Myocyte (in vitro differentiated cells): ENCODE results near the gene ZNF506. TPM values are rescaled to one million over a fixed set of nuclear protein-coding genes. Genes with fewer than 3 reads are reported as not detected.
"Not testable (repeated sequence)": the region's sequence is repeated elsewhere in the genome, so short reads cannot be mapped to it uniquely, and the experiment has no call there.

Experiments used
- DNase-seq: peaks from one replicate; pipeline ENCODE4 v3.0.0-alpha.2; 2012; ENCODE audit warnings: low read depth
- polyA plus RNA-seq: library from polyadenylated mRNA; unstranded; fragments of >200 nt; gene quantifications from one replicate; pipeline ENCODE4 v1.2.1, GENCODE V29; 2012; ENCODE audit warnings: missing spikeins
- total RNA-seq: library from RNA; depleted of rRNA; stranded (reverse); fragments of >200 nt; gene quantifications from 2 replicates; pipeline ENCODE4 v1.2.3, GENCODE V29; 2014

The ZNF506 gene
- 15.2 and 22.1 TPM in 2 replicates for total RNA-seq
- polyA plus RNA-seq: 7.3 TPM

DNA sequence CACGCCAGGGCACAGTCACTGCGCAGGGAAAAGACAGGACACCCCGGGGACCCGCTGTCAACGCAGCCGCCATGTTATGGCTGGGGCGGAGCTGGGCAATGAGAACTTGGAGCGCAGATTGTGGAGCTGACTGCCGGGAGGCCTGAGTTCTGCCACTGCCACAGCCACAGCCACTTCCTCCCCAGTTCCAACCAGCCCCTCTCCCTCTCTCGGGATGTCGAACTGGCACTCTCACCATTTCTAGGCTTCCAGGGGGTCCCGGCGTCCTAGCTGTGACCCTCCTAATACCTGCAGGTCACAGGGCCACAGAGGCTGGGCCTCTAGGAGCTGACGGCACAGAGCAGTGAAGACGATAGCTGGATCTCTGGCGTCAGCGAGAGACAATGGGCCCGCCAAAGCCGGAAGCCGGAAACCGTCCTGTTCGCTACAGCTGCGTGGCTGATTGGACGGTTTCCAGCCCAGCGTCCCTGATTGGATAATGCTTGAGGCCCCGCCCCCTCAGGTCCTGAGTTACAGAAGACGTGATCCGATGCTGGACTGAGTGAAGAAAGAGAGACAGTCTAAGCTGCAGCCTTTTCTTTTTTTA lies at the start of gene ZNF506:
TSS of gene ZNF506 (minus strand) at position 385 of the 586 bp plus-strand sequence. CDS start at position 238, 147 bp downstream.
- peak; percentile 94 for DNase-seq

DNA sequence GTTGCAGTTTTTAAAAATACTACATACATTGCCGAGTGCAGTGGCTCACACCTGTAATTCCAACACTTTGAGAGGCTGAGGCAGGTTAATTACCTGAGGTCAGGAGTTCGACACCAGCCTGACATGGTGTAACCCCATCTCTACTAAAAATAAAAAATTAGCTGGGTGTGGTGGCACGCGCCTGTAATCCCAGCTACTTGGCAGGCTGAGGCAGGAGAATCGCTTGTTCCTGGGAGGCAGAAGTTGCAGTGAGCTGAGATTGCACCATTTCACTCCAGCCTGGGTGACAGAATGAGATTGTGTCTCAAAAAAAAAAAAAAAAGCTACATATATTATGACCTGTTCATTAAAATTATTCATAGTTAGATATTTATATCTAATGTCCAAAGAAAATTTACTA lies 48.5 kb upstream of the ZNF506 start:
- not testable (repeated sequence) for DNase-seq

DNA sequence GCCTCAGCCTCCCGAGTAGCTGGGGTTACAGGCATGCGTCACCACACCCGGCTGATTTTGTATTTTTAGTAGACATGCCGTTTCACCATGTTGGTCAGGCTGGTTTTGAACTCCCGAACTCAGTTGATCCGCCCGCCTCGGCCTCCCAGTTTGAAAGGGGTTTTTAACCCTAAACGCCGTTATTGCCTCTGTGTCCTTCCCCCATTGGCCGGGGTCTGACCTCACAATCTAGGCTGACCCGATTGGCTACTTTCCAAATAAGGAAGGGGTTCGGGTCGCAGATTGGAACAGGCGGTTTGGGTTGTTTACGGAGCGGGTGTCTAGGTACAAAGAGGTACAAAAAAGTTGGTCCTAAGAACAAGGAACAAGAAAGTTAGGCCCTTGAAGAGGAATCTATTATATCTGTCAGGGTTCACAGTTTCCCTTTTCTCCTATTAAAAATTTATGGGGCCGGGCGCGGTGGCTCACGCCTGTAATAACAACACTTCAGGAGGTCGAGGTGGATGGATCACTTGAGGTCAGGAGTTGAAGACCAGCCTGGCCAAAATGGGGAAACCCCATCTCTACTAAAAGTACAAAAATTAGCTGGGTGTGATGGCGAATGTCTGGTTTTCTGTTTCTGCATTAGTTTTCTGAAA lies 45.2 kb upstream of the ZNF506 start:
- peak; percentile 34 for DNase-seq

DNA sequence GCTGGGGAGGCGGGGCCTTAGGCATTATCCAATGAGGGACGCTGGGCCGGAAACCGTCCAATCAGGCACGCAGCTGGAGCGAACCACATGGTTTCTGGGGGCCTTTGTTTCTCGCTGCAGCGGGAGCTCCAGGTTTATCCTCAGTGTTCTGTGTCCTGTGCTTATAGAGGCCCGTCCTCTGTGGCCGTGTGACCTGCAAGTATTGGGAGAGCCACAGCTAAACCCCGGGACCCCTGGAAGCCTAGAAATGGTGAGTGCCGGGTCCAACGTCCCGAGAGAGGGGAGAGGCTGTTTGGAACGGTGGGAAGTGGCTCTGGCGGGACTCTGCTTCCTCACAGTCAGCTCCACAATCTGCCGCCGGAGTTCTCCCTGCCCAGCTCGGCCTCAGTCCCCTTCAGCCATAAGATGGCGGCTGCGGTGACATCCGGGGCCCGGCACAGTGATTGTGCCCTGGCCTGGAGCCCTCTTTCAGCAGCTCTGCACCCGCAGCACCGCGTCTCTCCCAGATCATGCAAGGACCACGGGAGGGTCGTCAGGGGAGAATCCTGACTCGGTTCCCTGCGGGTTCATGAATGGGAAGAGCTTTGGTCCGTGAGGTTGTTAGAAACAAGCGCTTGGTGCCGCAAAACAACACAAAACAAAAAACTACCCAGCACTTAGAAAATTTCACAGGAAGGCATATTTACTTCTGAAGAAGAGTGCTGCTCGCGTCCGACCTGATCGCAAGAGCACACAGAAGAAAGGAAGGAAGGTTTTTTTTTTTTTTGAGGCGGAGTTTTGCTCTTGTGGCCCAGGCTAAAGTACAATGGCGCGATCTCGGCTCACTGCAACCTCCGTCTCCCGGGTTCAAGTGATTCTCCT lies 44.4 kb upstream of the ZNF506 start, which contains the start of gene ZNF253:
TSS of gene ZNF253 (plus strand) at position 133 of the 861 bp plus-strand sequence. CDS start at position 248, 115 bp downstream.
- peak; percentile 98 for DNase-seq

DNA sequence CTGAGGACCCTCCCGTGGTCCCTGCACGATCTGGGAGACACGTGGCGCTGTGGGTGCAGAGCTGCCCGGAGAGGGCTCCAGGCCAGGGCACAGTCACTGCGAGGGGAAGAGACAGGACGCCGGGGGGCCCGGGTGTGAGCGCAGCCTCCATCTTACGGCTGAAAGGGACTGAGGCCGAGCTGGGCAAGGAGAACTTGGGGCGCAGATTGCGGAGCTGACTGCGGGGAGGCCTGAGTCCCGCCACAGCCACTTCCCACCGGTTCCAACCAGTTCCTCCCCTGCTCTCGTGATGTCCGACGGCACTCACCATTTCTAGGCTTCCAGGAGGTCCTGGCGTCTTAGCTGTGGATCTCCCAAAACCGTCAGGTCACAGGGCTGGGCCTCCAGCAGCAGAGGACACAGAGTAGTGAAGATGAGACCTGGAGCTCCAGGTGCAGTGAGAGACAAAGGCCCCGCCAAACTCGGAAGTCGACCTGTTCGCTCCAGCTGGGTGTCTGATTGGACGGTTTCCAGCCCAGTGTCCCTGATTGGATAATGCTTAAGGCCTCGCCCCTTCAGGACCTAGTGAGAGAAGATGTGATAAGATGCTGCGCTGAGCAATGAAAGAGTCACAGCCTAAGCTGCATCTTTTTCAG lies 39.3 kb upstream of the ZNF506 start:
- DNase-seq: no peak

DNA sequence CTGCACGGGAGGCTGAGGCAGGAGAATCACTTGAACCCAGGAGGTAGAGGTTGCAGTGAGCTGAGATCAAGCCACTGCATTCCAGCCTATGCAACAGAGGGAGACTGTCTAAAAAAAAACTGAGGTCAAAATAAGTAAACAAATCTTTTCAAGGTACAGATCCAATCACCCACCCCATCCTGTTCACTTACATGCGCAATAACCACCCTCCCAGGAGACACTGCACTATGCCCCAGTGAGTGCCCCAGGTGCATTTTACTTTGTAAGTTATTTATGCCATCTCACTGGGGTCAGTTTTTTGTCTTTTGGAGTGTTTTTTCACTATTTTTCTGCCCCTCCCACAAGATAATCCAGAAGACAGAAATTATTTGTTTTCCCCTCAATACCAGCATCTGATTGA lies 37.2 kb upstream of the ZNF506 start:
- DNase-seq: no peak

DNA sequence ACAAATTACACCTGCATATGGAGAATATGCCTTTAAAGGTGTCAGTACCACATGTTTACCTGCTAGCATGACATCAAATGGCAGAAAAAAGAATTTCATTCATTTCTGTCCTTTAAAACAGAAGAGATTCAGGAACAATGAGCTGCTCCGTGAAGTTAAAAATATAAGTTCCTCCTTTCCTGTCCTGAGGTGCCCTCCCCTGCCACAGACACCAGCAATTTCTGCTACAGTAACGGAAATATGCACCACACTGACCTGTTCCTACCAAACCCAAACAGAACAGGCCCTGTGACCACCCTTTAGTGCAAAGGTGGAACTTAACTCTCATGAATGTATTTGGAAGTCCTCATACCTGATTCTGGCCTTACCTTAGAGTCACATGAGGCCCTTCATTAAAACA lies 30.2 kb upstream of the ZNF506 start:
- not testable (repeated sequence) for DNase-seq

DNA sequence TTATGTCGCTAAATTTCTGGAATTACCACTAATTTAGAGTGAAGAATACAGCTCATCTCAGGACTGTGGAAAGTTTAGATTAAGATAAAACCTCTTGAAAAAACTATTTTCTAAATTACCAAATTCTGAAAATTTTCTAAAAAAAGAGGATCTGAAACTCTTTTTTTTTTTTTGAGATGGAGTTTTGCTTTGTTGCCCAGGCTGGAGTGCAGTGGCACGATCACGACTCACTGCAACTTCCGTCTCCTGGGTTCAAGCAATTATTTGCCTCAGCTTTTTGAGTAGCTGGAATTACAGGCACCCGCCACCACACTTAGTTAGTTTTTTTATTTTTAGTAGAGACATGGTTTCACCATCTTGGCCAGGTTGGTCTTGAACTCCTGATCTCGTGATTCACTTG lies 27.5 kb upstream of the ZNF506 start:
- DNase-seq: no peak

DNA sequence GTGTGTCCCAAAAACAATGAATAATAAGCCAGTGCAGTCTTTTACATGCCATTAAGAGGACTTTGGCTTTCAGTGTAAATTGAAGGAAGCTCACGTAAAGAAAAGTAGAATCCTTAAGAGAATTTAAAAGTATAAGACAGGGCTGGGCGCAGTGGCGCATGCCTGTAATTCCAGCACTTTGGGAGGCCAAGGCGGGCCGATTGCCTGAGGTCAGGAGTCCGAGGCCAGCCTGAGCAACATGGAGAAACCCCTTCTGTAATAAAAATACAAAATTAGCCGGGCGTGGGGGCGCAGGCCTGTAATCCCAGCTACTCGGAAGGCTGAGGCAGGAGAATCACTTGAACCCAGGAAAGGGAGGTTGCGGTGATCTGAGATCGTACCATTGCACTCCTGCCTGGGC lies 26.2 kb upstream of the ZNF506 start:
- DNase-seq: no peak

DNA sequence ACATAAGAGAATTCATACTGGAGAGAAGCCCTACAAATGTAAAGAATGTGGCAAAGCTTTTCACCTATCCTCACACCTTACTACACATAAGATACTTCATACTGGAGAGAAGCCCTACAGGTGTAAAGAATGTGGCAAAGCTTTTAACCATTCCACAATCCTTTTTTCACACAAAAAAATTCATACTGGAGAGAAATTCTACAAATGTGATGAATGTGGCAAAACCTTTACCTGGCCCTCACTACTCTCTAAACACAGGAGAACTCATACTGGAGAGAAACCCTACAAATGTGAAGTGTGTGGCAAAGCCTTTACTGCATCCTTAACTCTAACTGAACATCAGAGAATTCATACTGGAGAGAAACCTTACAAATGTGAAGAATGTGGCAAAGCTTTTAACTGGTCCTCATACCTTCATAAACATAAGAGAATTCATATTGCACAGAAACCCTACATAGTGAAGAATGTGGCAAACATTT lies 14.0 kb upstream of the ZNF506 start:
- no peak for DNase-seq

DNA sequence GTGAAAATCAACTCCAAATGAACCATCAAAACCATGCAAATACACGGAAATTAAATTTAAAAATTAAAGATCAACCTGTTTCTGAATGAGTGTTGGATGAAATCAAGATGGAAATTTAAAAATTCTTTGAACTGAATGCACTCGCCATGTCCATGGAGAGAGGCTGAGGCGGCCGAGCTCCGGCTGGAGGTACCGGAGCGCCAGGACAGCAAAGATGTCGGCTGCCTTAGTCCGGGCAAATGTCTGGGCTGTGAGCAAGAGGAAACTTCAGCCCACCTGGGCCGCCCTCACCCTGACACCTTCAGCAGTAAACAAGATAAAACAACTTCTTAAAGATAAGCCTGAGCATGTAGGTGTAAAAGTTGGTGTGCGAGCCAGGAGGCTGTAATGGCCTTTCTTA lies 5.3 kb upstream of the ZNF506 start:
- no peak for DNase-seq

DNA sequence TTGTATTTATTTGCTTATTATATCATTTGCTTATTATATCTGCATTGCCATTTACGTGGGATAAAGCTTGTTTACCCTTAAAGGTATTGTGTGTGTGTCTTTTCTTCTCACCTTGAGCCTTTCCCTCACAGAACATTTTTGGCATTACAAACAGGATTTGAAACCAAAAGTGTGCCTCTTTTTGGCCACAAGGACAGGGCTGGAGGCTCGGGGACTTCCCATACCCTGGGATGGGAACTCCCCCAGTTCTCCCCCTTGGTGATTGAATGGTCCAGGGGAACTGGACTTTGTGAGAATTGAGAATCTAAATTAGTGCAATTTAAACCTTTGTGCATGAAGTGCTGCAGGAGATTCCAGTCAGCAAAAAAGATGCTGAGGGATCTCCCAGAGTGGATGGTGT lies 2.4 kb upstream of the ZNF506 start:
- no peak for DNase-seq

DNA sequence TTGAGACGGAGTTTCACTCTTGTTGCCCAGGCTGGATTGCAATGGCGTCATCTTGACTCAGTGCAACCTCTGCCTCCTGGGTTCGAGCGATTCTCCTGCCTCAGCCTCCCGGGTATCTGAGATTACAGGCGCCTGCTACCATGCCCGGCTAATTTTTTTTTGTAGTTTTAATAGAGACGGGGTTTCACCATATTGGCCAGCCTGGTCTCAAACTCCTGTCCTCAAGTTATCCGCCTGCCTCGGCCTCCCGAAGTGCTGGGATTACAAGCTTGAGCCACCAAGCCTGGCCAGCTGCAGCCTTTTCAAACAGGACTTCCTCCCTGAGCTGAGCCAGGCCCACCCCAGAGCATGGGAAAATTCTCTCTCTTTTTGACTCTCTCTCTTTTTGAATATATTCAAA lies 426 bp upstream of the ZNF506 start:
- DNase-seq: peak; percentile 2

DNA sequence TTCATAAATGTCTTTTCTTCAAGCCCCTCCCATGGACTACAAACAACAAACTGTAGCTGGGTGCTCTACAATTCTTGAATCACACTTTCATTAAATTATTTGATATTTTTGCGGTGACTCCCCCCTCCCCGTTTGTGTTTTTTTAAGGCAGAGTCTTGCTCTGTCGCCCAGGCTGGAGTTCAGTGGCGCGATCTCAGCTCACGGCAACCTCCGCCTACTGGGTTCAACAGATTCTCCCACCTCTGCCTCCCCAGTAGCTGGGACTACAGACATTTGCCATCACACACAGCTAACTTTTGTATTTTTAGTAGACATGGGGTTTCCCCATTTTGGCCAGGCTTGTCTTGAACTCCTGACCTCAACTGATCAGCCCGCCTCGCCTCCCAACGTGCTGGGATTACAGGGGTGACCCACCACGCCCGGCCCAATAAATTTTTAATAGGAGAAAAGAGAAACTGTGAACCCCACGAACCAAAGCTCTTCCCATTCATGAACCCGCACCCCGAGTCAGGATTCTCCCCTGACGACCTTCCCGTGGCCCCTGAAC lies 703 bp downstream of the ZNF506 start:
- no peak for DNase-seq

DNA sequence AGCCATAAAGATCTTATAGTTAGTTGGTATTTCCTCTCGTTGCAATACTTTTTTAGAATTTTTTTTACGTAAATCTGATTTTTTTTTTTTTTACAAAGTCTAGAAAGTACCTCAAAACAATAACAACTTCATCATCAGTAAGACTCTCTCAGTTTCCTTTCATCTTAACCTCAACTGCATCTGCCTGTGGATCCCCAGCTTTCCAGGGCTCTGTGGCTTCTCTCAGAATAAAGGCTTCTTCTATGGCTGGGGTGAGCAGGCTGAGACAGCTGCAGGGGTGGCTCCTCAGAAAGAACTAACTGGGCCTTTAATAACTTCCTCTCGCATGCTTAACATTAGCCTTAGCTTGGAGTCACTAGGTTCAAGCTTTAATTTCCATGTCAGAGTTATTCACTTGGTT lies 4.2 kb downstream of the ZNF506 start:
- DNase-seq: peak; percentile 58

DNA sequence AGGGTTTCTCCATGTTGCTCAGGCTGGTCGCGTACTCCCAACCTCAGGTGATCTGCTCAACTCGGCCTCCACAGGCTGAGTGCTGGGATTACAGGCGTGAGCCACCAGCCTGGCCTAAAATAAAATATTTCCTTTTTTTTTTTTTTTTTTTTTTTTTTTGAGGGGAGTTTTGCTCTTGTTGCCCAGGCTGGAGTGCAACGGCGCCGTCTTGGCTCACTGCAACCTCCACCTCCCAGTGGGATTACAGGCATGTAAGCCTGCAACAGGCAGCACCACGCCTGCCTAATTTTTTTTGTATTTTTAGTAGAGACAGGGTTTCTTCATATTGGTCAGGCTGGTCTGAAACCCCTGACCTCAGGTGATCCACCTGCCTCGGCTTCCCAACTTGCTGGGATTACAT lies 4.9 kb downstream of the ZNF506 start:
- no peak for DNase-seq

DNA sequence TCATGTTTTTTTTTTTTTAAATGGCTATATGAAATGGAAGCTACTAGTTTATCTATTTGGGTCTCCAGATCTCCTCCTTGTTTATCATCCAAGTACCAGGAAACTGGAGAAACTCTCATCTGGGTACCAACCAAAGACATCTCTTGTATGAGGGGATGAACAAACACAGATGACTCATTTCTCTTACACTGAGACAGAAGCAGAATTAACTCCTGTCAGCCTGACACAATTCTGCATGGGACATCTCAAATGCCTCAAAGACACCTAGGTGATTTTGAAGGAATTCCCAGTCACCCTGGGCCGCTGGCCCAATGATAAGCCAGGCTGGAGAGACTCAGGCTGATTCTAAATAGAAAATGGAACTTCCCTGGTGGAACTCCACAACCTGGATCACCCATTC lies 9.6 kb downstream of the ZNF506 start:
- DNase-seq: not testable (repeated sequence)

DNA sequence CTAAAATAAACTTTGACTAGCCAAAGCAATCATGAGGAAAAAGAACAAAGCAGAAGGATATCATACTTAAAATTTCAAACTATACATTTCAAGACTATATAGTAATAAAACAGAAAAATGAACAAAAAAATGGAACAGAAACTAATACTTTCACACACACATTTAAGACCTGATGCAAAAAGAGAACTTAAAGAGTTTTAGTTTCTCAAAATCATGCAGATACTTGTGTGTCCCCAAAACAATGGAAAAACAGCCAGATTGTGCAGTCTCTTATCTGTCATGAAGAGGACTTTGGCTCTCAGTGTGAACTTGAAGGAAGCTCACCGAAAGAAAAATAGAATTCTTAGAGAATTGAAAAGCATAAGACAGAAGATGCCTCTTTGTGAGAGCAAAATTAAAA lies 16.1 kb downstream of the ZNF506 start:
- no peak for DNase-seq

DNA sequence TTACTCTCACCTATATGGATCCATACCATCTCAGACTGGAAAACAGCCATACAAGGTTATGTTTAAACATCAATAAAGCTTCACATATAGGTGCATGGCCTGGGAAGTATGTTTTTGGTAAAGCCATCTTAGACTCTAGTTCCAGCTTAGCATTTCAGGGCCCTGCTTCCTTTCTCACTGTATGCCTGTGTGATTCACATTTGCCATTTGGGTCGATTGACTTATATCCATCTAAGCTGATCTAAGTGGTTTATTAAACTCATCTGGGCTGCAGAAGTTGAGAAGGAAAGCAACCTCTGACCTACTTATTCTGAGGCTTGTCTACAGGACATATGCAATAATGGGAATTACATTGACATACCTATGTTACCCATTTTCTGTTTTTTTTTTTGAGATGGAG lies 33.5 kb downstream of the ZNF506 start:
- no peak for DNase-seq

DNA sequence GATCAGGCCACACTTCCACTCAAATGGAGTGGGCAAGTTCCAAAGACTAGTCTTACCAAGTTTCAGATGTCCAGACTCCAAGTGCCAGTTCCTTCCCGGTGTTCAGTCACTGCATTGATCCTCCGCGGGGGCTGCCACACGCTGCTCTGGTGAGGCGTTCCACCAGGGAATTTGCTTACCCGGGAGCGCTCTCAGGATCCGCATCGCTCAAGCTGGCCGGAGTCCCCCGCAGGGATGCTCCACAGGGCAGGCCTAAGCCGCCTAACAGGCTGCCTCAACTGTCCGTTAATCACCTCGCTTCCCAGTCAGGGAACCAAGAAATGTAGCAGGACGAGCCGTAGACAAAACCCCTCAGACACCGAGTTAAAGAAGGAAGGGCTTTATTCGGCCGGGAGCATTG lies 36.1 kb downstream of the ZNF506 start:
- DNase-seq: not testable (repeated sequence)

DNA sequence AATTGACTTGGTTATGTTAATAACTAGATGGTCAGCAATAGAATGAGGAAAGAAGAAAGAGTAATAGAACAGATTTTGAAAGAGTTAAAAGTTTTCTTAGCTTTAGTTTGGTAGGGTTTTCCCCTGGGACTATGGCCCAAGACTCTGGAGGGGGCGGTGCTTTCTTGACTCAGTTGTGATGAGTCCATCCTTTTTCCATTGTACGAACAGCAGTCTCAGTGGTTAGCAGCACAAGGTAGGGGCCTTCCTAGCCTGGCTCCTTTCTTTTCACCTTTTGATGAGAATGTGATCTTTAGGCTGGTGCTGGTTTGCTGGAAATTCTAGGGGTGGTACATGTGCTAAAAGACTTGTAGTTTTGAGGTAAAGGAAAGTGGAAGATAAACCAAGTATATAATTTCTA lies 38.8 kb downstream of the ZNF506 start:
- DNase-seq: no peak
